Caco-2 (cell line): ENCODE measurements around the gene AKR1B1. TPM values are rescaled to one million over a fixed set of nuclear protein-coding genes. Genes with fewer than 3 reads are reported as not detected.

ENCODE experiments used
- BruUV-seq: library from RNA; stranded (reverse); fragments of 400-500 nt; replicated peaks from 2 replicates; lab custom pipeline; 2021; lab: Mats Ljungman, UMichigan
- CTCF ChIA-PET: fragments of 300-600 bp; sonication (Branson Sonifier 250); formaldehyde crosslinking; loops from one replicate; lab custom pipeline; 2022; ENCODE audit warnings: antibody characterized with exemption; lab: Charles Lee
- POLR2A ChIA-PET: fragments of 300-600 bp; sonication (Branson Sonifier 250); formaldehyde crosslinking; loops from one replicate; lab custom pipeline; 2022; ENCODE audit warnings: antibody characterized with exemption; lab: Charles Lee
- DNase-seq, 2 experiments: peaks; one replicate each; pipeline versions ENCODE4 v3.0.0 to v3.0.0-alpha.2; 2020 to 2022
- H3K27me3 ChIP-seq: replicated peaks from 2 replicates; pipeline ENCODE4 v1.6.0; 2011; ENCODE audit warnings: low read length; ENCODE audit not compliant: control insufficient read depth, insufficient read depth
- H3K36me3 ChIP-seq: 2 replicates; pipeline ENCODE4 v1.5.1; 2011; ENCODE audit warnings: low read length; ENCODE audit not compliant: control insufficient read depth, insufficient read depth
- H3K4me1 ChIP-seq: fragments of 250-450 bp; sonication (Bioruptor Pico); 2 replicates; pipeline ENCODE4 v1.5.1; 2020; ENCODE audit warnings: mild to moderate bottlenecking
- H3K4me3 ChIP-seq: 2 replicates; pipeline ENCODE4 v1.5.1; 2011; ENCODE audit warnings: low read depth, mild to moderate bottlenecking, control low read depth, low read length
- H3K9me3 ChIP-seq: fragments of 250-450 bp; sonication (Bioruptor Pico); 2 replicates; pipeline ENCODE4 v1.5.1; 2020; ENCODE audit warnings: mild to moderate bottlenecking, moderate library complexity
- H3K27ac Mint-ChIP-seq: one replicate; pipeline ENCODE4 v1.8.0; 2022; ENCODE audit warnings: mixed read lengths; ENCODE audit not compliant: unreplicated experiment
- H3K27me3 Mint-ChIP-seq: one replicate; pipeline ENCODE4 v1.8.0; 2022; ENCODE audit warnings: mixed read lengths; ENCODE audit not compliant: insufficient read depth, unreplicated experiment
- H3K36me3 Mint-ChIP-seq: one replicate; pipeline ENCODE4 v1.8.0; 2022; ENCODE audit warnings: mild to moderate bottlenecking, mixed read lengths; ENCODE audit not compliant: insufficient read depth, unreplicated experiment
- H3K4me1 Mint-ChIP-seq: one replicate; pipeline ENCODE4 v1.8.0; 2022; ENCODE audit warnings: low read depth, mixed read lengths; ENCODE audit not compliant: unreplicated experiment
- H3K4me3 Mint-ChIP-seq: one replicate; pipeline ENCODE4 v1.8.0; 2022; ENCODE audit warnings: mild to moderate bottlenecking, moderate library complexity, mixed read lengths; ENCODE audit not compliant: unreplicated experiment
- H3K9me3 Mint-ChIP-seq: one replicate; pipeline ENCODE4 v1.8.0; 2022; ENCODE audit warnings: mixed read lengths; ENCODE audit not compliant: unreplicated experiment
- intact Hi-C: fragments of 100-400 bp; cut with micrococcal nuclease; formaldehyde crosslinking; loops from one replicate; pipeline ENCODE4 v1.10.0; 2022; ENCODE audit not compliant: unreplicated experiment
- total RNA-seq: library from RNA; stranded (reverse); gene quantifications from 2 replicates; pipeline ENCODE4 v1.2.3, GENCODE V29; 2022
- TF ChIP-seq, protein P1 (sequence below), 2 experiments: fragments of 200-600 bp in 1 of 2; IDR thresholded peaks; 1 replicate in 1 of 2; 2 replicates in 1 of 2; pipeline versions ENCODE4 v1.5.1 to v1.8.0; 2011 to 2022; ENCODE audit warnings: antibody characterized with exemption in 1 of 2, control low read depth in 1 of 2, inconsistent platforms in 1 of 2, low read depth in 1 of 2, low read length in 1 of 2, mild to moderate bottlenecking in 1 of 2, moderate library complexity in 1 of 2; ENCODE audit not compliant: insufficient read depth in 1 of 2, severe bottlenecking in 1 of 2, unreplicated experiment in 1 of 2

Gene AKR1B1
- total RNA-seq, 1 experiment from 2014 or later: 58.6 TPM

DNA sequence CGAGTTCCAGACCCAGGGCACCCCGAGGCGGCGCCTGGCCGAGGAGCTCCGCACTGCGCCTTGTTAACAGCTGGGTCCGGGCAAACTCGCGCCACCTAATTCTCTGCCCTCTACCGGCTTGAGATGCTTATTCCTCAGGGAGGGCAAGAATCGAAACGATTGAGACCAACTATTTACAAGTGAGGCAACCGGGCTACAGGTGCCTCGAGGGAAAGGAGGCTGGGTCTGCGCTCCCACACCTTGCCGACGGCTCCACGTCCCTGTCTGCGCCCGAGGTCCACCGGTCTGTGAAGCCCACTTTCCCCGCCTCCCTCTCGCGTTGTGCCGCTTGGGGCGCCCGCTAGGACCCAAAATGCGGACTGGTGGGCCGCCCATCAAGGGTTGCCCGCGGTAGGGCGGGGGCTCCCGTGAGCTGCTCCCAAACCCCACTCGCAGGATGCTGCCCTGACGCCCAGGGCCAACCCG, 527 bp downstream of the AKR1B1 start:
- intact Hi-C loops: no loop called here
- CTCF ChIA-PET: interaction anchor here (1.9 kb wide), 1 partner anchor 26 kb away, joined by 4 read pairs; no protein-coding TSS in a partner anchor
- Histone ChIP-seq H3K27me3 (no peaks in the 10 kb centered on the region), H3K36me3 (no peaks in the 10 kb centered on the region), H3K4me1 (peaks cover 4% of the 10 kb centered on the region; the same call in 1 of the 2 replicates), H3K4me3 (peak overlapping the region; percentile 64), H3K9me3 (no peaks in the 10 kb centered on the region; the same call in 1 of the 2 replicates)
- Mint-ChIP-seq H3K27me3 (no peaks in the 10 kb centered on the region), H3K9me3 (no peaks in the 10 kb centered on the region), H3K4me3 (peak overlapping the region; percentile 59), H3K4me1 (no peaks in the 10 kb centered on the region), H3K36me3 (no peaks in the 10 kb centered on the region), H3K27ac (no peak overlapping the region)
- TF ChIP-seq, protein P1, sequence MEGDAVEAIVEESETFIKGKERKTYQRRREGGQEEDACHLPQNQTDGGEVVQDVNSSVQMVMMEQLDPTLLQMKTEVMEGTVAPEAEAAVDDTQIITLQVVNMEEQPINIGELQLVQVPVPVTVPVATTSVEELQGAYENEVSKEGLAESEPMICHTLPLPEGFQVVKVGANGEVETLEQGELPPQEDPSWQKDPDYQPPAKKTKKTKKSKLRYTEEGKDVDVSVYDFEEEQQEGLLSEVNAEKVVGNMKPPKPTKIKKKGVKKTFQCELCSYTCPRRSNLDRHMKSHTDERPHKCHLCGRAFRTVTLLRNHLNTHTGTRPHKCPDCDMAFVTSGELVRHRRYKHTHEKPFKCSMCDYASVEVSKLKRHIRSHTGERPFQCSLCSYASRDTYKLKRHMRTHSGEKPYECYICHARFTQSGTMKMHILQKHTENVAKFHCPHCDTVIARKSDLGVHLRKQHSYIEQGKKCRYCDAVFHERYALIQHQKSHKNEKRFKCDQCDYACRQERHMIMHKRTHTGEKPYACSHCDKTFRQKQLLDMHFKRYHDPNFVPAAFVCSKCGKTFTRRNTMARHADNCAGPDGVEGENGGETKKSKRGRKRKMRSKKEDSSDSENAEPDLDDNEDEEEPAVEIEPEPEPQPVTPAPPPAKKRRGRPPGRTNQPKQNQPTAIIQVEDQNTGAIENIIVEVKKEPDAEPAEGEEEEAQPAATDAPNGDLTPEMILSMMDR (IDR thresholded peaks at IDR 0.05; ENCODE audit: insufficient read depth in 1 of 2, low read depth in 1 of 2, low read length in 1 of 2, severe bottlenecking in 1 of 2, unreplicated experiment in 1 of 2): no peak
- POLR2A ChIA-PET: no interaction called here
- DNase-seq: peak in 1 of 2 experiments; percentile 46
- no TSS peak for BruUV-seq

DNA sequence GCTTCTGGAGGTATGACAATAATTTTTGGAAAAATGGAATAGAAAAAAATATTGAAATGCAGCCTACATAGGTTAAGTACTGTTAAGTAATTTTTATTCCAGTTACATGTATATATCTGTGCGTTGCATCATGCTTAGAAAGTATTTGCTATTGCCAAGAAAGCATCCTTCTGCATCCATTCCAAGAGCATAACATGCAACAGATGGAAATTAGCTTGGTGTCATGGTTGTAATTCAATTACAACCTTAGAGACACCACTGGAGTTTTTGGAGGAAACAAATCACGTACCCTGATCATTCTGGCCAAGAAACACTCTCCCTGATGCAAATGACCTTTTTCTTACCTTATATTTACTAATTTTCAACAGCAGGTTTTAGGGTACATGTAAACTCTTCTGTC, 1.7 kb downstream of the AKR1B1 start:
- H3K4me3 ChIP-seq: no peak overlapping the region
- DNase-seq: no peak
- H3K36me3 Mint-ChIP-seq: no peaks in the 10 kb centered on the region
- CTCF ChIA-PET: no interaction called here
- H3K9me3 ChIP-seq: no peaks in the 10 kb centered on the region; the same call in 1 of the 2 replicates
- H3K4me1 Mint-ChIP-seq: no peaks in the 10 kb centered on the region
- POLR2A ChIA-PET: no interaction called here
- TF ChIP-seq, protein P1 (IDR thresholded peaks at IDR 0.05; ENCODE audit: insufficient read depth in 1 of 2, low read depth in 1 of 2, low read length in 1 of 2, severe bottlenecking in 1 of 2, unreplicated experiment in 1 of 2): no peak
- H3K4me3 Mint-ChIP-seq: peak overlapping the region; percentile 5
- H3K9me3 Mint-ChIP-seq: no peaks in the 10 kb centered on the region
- no peaks in the 10 kb centered on the region for H3K27me3 ChIP-seq
- BruUV-seq: no TSS peak
- H3K4me1 ChIP-seq: peaks cover 2% of the 10 kb centered on the region; the same call in 1 of the 2 replicates
- no peak overlapping the region for H3K27ac Mint-ChIP-seq
- no peaks in the 10 kb centered on the region for H3K27me3 Mint-ChIP-seq
- intact Hi-C loops: no loop called here
- H3K36me3 ChIP-seq: no peaks in the 10 kb centered on the region

DNA sequence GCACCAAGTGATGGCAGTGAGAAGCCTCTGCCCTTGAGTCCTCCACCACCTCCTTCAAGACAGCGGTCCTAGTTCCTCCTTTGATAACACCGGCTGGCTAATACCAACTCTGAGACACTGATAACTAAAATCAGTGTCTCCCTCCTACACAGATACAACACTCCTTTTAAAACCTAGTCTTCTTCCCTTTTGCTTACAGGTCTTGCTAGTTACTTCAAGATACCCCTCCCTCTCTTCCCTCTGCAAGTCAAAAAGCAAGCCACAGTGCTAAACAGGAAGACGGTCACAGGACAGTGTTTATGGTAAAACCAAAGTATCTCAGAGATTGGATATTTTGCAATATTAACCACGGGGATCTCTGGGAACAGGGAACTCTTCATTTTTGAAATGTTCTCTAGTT, 4.6 kb downstream of the AKR1B1 start:
- Histone ChIP-seq H3K4me3 (no peak overlapping the region), H3K4me1 (no peaks in the 10 kb centered on the region), H3K9me3 (no peaks in the 10 kb centered on the region; the same call in 1 of the 2 replicates), H3K27me3 (no peaks in the 10 kb centered on the region), H3K36me3 (no peaks in the 10 kb centered on the region)
- H3K27me3 Mint-ChIP-seq: no peaks in the 10 kb centered on the region
- H3K36me3 Mint-ChIP-seq: no peaks in the 10 kb centered on the region
- H3K4me1 Mint-ChIP-seq: no peaks in the 10 kb centered on the region
- no peak for DNase-seq
- H3K9me3 Mint-ChIP-seq: no peaks in the 10 kb centered on the region
- no peak overlapping the region for H3K27ac Mint-ChIP-seq
- no peak overlapping the region for H3K4me3 Mint-ChIP-seq
- TF ChIP-seq, protein P1 (IDR thresholded peaks at IDR 0.05; ENCODE audit: insufficient read depth in 1 of 2, low read depth in 1 of 2, low read length in 1 of 2, severe bottlenecking in 1 of 2, unreplicated experiment in 1 of 2): no peak
- POLR2A ChIA-PET: no interaction called here
- CTCF ChIA-PET: interaction anchor here (0.9 kb wide), 1 partner anchor 236 kb away, joined by 3 read pairs; no protein-coding TSS in a partner anchor
- BruUV-seq: no TSS peak
- intact Hi-C loops: no loop called here
